Prostate gland (tissue), 2 donors: ENCODE measurements around the gene EDN2. TPM values are rescaled to one million over a fixed set of nuclear protein-coding genes. Genes with fewer than 3 reads are reported as not detected.

Source experiments
- DNase-seq: peaks from one replicate; pipeline ENCODE4 v3.0.0-alpha.2; 2019; ENCODE audit warnings: low spot score
- H3K27ac ChIP-seq, 2 donors: fragments of 200-600 bp; sonication (generic); 2 replicates each; pipeline ENCODE4 v1.5.1; 2017 to 2019
- H3K27me3 ChIP-seq: fragments of 200-600 bp; sonication (generic); replicated peaks from 2 replicates; pipeline ENCODE4 v1.5.1; 2019; ENCODE audit not compliant: insufficient read depth
- H3K36me3 ChIP-seq, 2 donors: fragments of 200-600 bp; sonication (generic); 1 replicate in 1 of 2; 2 replicates in 1 of 2; pipeline versions ENCODE4 v1.5.1 to v1.8.1; 2017 to 2019
- H3K4me1 ChIP-seq: fragments of 200-600 bp; sonication (generic); replicated peaks from 2 replicates; pipeline ENCODE4 v1.5.1; 2019
- H3K4me3 ChIP-seq, 2 donors: fragments of 200-600 bp; sonication (generic); 2 replicates each; pipeline ENCODE4 v1.5.1; 2017 to 2019
- H3K9me3 ChIP-seq: fragments of 200-600 bp; sonication (generic); 2 replicates; pipeline ENCODE4 v1.5.1; 2017
- CTCF ChIP-seq, 4 experiments: fragments of 200-600 bp in 2 of 4; fragments of 450-650 bp in 2 of 4; sonication (generic) in 2 of 4; IDR thresholded peaks; 1 replicate in 3 of 4; 2 replicates in 1 of 4; pipeline ENCODE4 v1.5.1; 2016 to 2019; ENCODE audit warnings: antibody characterized with exemption in 4 of 4, mild to moderate bottlenecking in 2 of 4, moderate library complexity in 2 of 4
- POLR2A ChIP-seq: fragments of 450-650 bp; IDR thresholded peaks from one replicate; pipeline ENCODE4 v1.6.1; 2016; ENCODE audit warnings: antibody characterized with exemption, mild to moderate bottlenecking
- POLR2AphosphoS5 ChIP-seq: sonication (generic); formaldehyde crosslinking; IDR thresholded peaks from one replicate; pipeline ENCODE4 v1.6.1; 2017; ENCODE audit warnings: antibody characterized with exemption
- whole genome bisulfite sequencing: methylation state at CpG from one replicate; pipeline ENCODE4 v1.1.5; 2018; 5-methylcytosine and 5-hydroxymethylcytosine counted together
- intact Hi-C: fragments of 100-400 bp; cut with DNase I; formaldehyde crosslinking; loops from one replicate; pipeline ENCODE4 v1.14.2; 2022
- total RNA-seq, 2 donors: library from RNA; depleted of rRNA; stranded (reverse); fragments of >200 nt; gene quantifications; one replicate each; pipeline ENCODE4 v1.1.0, GENCODE V29; 2016

Gene EDN2
- total RNA-seq, 2 donors from 2014 or later = 2.6 to 12.6 TPM

GRCh38 chr1:41530411-41530810 lies 45.9 kb upstream of the EDN2 start:
- no peaks in the 10 kb centered on the region for H3K27me3 ChIP-seq
- WGBS = 96% methylated on average over 5 of the region's 5 CpGs

GRCh38 chr1:41529621-41530395 lies 45.3 kb upstream of the EDN2 start:
- TF ChIP-seq CTCF (IDR thresholded peaks at IDR 0.05) (no peak), POLR2AphosphoS5 (no peak), POLR2A (no peak)
- WGBS = 96% methylated on average over 23 of the region's 23 CpGs
- no peaks in the 10 kb centered on the region for H3K4me1 ChIP-seq
- H3K36me3 ChIP-seq = no peaks in the 10 kb centered on the region
- no peaks in the 10 kb centered on the region for H3K27me3 ChIP-seq
- no peaks in the 10 kb centered on the region for H3K9me3 ChIP-seq
- no peak overlapping the region for H3K4me3 ChIP-seq
- H3K27ac ChIP-seq = no peak overlapping the region
- intact Hi-C loops = no loop called here
- no peak for DNase-seq

More at GRCh38 chr1:41530411-41530810, 45.9 kb upstream of the EDN2 start:
- DNase-seq = no peak
- intact Hi-C loops = no loop called here
- Histone ChIP-seq H3K36me3 (no peaks in the 10 kb centered on the region), H3K27ac (no peak overlapping the region), H3K4me3 (no peak overlapping the region), H3K4me1 (no peaks in the 10 kb centered on the region), H3K9me3 (no peaks in the 10 kb centered on the region)
- TF ChIP-seq POLR2AphosphoS5 = no peak
- no peak for TF ChIP-seq CTCF (IDR thresholded peaks at IDR 0.05)
- TF ChIP-seq POLR2A = no peak

GRCh38 chr1:41528726-41529605 lies 44.5 kb upstream of the EDN2 start:
- no peak for DNase-seq
- Histone ChIP-seq H3K4me1 (no peaks in the 10 kb centered on the region), H3K27ac (no peak overlapping the region), H3K36me3 (no peaks in the 10 kb centered on the region), H3K27me3 (no peaks in the 10 kb centered on the region), H3K4me3 (no peak overlapping the region), H3K9me3 (no peaks in the 10 kb centered on the region)
- 79% methylated on average over 7 of the region's 7 CpGs for WGBS
- intact Hi-C loops = no loop called here
- TF ChIP-seq POLR2AphosphoS5 (no peak), CTCF (IDR thresholded peaks at IDR 0.05) (no peak)

GRCh38 chr1:41528106-41528505 lies 43.6 kb upstream of the EDN2 start:
- no peaks in the 10 kb centered on the region for H3K9me3 ChIP-seq
- no peak for DNase-seq
- 90% methylated on average over 3 of the region's 3 CpGs for WGBS

GRCh38 chr1:41526956-41527561 lies 42.6 kb upstream of the EDN2 start:
- Histone ChIP-seq H3K4me3 (no peak overlapping the region), H3K27me3 (no peaks in the 10 kb centered on the region), H3K36me3 (no peaks in the 10 kb centered on the region), H3K4me1 (no peaks in the 10 kb centered on the region), H3K9me3 (no peaks in the 10 kb centered on the region), H3K27ac (no peak overlapping the region)
- intact Hi-C loops = no loop called here
- no peak for DNase-seq
- 89% methylated on average over 4 of the region's 4 CpGs for WGBS
- TF ChIP-seq CTCF (IDR thresholded peaks at IDR 0.05) (no peak), POLR2A (no peak), POLR2AphosphoS5 (no peak)

More at GRCh38 chr1:41528106-41528505, 43.6 kb upstream of the EDN2 start:
- Histone ChIP-seq H3K4me3 (no peak overlapping the region), H3K27me3 (no peaks in the 10 kb centered on the region), H3K36me3 (no peaks in the 10 kb centered on the region), H3K4me1 (no peaks in the 10 kb centered on the region), H3K27ac (no peak overlapping the region)
- intact Hi-C loops = no loop called here
- no peak for TF ChIP-seq POLR2AphosphoS5
